Stimulated activated CD8-positive, alpha-beta memory T cell treated with anti-CD3 and anti-CD28 coated beads, Interleukin-12 subunit alpha, Interleukin-12 subunit beta, amount 100 ng/mL, for 24 hours (primary cell): ENCODE data around the gene PCBP3.
"Not testable (repeated sequence)": the region's sequence is repeated elsewhere in the genome, so short reads cannot be mapped to it uniquely, and the experiment has no call there.

ENCODE experiments used
- DNase-seq: peaks from one replicate; pipeline ENCODE4 v3.0.0-alpha.2; 2020; ENCODE audit errors: extremely low read depth

PCBP3 gene

DNA sequence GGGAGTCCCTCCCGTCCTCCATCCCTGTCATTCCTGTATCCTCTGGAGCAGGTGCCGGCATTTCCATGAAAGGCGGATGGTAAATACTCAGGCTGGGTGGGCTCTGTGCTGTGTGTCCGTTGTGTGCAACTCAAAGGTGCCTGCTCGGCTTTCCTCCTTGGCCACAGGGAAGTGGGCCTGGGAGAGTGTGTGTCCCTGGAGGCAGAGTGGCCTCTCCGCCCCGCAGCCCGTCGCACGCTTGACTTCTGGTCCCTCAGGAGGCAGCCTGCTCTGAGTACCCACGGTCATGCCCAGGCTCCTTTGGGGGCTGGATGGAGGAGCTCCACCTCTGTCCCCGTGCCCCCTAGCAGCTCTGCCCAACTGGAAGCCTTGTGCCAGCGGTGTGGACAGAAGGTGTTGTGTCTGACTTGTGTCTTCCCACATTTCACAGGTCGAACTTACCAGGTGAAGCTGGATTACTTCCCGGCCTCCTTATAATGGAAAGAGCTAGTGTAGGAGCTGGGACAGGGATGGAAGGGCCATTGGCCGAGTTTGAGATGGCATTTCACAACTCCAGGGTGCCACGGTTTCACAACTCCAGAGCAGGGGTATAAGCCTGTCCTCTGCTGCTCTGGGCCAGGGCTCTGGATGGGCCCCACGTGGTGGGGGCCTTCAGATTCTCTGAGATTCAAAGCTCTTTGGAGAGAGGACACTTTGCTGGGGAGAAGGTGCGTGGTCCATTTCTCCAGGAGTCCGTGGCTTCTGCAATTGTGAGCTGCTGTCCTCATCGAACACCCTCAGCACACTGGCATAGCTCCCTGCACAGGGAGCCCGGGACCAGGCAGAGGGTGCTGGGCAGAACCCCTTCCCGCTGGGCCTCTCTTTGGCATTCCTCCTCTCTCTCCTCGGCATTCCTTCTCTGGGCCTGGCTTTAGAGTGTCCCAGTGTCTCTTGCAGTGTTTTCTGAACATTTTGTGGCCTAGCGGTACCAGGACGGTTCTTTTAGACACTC lies 185.3 kb downstream of the PCBP3 start:
- no peak for DNase-seq

DNA sequence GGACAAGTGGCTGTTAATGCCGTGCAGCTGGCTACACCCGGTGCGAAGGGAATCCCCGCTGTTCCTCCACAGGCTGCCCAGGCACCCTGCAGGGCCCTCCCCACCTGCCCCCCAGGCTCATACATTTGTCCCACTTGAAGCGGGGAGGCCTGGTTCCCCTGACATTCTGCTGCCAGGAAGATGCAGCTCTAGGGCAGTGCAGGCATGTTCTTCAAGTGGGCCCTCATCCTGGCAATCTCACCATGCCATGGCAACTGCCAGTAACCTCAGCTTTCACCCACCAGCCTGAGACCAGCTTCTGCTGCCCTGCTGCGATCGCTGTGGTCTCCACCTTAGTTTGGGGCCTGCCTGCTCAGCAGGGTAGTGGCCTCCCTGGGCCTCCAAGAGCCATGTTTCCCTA lies 186.1 kb downstream of the PCBP3 start:
- no peak for DNase-seq

- no peak for DNase-seq
Observed at GRCh38 chr21:45830221-45830640, 186.7 kb downstream of the PCBP3 start.

DNA sequence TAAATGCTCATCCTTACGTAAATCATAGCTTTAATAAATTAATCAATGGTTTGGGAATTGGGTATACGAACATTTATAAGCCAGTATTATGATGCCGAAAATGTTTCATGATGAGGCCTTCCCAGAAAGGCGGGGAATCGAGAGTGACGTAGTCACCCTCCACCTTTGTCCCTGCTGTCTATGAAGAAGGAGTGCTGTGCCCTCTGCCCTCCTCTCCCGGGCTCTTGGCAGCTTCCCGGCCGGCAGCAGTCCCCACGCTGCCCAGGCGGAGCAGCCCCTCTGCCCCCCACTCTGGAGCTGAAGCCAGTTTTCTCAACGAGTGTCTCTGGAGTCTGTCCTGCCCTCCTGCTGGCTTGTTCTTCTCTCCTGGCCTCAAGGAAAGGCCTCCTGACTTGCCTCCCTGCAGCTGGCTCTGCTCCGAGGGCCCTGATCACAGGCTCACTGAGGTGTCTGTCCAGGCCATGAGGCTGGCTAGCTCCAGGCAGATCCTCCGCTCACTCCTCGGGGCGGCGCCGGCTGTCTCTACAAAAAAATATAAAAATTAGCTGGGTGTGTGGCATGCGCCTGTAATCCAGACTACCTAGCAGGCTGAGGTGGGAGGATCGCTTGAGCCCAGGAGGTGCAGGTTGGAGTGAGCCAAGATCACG lies 187.3 kb downstream of the PCBP3 start:
- no peak for DNase-seq

DNA sequence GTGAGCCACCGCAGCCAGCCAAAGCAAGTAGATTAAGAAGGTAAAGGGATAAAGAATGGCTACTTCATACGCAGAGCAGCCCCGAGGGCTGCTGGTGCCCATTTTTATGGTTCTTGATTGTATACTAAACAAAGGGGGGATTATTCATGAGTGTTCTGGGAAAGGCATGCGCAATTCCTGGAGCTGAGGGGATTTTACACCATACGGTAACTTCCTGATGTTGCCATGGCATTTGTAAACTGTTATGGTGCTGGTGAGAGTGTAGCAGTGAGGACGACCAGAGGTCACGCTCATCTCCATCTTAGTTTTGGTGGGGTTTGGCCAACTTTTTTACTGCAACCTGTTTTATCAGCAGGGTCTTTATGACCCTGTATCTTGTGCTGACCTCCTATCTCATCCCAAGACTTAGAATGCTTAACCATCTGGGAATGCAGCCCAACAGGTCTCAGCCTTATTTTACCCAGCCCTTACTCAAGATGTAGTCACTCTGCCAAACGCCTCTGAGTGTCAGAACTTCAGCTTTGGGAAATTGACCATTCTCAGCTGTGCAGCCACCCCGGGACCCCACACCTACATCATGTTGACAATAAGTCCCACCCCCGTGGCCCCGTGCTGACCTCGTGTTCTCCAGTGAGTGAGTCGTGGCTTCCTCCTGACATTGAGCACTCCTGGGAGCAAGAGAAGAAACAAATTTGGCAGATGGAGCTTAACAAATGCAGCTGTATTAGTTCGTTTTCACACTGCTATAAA lies 188.6 kb downstream of the PCBP3 start:
- no peak for DNase-seq

GRCh38 chr21:45832741-45833235 lies 189.3 kb downstream of the PCBP3 start:
- not testable (repeated sequence) for DNase-seq

DNA sequence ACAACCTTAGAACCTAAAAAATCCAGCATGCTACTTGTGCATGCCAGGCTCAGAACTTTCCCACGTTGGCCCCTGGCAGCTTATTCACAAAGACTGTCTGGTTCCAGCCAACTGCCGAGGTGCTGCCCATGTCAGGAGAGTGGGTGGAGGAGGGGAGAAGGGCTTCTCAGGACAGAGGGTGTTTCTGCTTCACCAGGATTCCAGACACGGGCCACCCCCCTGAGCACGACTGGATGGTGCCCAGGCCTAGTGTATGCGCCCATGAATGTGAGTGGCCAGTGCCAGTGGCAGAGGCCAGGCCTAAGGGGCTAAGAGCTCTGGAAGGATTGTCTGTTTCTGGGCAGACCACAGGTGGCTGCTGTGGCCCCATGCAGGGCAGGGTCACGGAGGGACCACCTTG lies 189.9 kb downstream of the PCBP3 start:
- no peak for DNase-seq

GRCh38 chr21:45834026-45834715 lies 190.6 kb downstream of the PCBP3 start:
- no peak for DNase-seq

- DNase-seq, result no peak
Observed at GRCh38 chr21:45834821-45835293, 191.3 kb downstream of the PCBP3 start.

DNA sequence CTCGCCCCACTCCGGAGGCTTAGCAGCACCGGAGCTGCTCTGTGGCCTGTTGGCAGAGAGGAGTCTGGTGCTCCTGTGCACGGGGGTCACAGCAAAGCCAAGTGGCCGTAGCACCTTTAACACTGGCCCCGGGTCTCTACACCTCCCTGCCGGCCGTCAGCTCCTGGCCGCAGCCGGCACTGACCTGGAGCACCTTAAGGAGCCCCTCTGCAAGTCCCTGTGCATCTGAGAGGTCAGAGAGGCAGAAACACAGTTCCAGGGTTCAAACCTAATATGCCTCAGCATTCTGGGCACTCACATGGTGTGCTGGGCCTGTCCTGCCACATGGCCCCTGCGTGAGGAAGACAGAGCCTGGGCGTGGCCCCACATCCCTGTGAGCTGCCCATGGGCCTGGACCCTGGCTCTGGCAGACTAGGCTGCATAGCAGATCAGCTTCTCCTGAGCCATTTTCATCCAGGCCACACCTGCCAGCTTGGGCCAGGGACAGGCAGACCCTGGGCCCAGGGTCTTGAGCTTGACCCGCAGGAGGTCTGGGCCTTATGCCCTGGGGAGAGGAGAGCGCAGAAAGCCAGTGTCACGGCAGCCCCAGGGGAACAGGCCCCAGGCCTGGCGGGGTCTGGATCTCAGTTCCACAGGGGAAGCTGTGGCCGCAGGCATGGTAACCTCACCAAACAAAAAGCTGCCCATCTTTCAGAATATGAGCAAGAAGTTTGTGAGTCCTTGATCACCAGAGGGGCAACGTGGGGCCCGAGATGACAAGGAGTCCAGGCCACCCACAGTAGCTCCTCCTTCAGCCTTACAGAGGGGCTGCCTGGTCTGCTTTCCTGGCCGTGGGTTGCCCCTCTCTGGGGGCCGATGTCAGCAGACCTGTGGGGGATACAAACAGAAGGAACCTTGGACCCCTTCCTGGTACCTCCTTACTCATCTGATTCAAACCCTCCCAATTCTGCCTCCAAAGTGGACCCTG lies 192.1 kb downstream of the PCBP3 start:
- DNase-seq, result no peak

- DNase-seq, result no peak
Observed at GRCh38 chr21:45836268-45836655, 192.7 kb downstream of the PCBP3 start.

GRCh38 chr21:45836694-45837670 lies 193.5 kb downstream of the PCBP3 start:
- no peak for DNase-seq

GRCh38 chr21:45837936-45838335 lies 194.4 kb downstream of the PCBP3 start:
- DNase-seq, result no peak

- no peak for DNase-seq
Observed at GRCh38 chr21:45838634-45839033, 195.1 kb downstream of the PCBP3 start.

DNA sequence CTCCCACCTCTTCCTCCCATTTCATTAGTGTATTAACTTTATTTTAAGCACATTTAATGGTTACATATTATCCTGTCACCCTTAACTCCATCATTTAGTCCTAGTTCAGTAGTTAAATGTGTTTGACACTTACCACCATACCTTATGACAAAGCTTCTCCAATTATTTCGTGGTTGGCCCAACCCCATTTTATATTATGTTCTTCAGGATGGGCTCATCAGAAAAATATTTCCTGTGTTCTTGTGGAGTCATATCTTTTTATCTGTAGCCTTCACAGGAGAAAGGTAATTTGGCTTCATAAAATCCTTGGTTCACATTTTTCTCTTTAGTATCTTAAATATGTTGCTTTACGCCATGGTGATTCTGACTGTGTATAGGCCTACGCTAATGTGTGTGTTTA lies 195.7 kb downstream of the PCBP3 start:
- no peak for DNase-seq

DNA sequence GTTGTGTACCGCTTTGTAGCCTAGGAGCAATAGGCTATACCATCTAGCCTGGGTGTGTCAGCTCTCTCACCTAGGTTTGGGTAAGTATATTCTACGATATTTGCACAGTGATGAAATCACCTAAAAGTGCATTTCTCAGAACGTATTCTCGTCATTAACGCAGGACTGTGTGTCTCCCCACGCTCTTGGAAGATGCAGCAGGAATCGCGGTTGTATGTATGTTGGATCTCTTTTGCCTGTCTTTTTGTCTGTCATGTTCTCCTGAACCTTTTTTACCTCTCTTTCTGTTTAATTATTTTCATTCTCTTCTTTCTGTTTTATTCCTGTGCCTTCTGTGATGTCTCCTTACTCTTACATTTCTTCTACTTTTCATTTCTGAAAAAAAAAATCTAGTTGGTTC lies 197.5 kb downstream of the PCBP3 start:
- DNase-seq, result no peak

DNA sequence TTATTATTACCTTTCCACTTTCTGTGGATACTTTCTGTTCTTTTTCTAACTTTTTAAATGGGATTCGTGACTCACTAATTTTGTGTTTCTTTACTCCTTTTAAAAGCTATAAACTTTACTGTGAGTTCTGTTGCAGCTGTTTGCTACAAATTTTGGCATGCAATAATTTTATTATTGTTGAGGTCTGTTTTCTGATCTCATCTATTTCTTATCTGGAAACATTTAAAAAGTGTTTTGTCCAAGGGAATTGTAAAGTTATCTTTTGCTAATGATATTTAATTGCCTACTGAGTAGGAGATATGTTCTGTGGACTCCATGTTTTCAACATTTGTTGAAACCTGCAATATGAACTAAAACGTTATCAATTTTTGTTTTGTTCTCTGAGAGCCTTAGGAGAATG lies 199.9 kb downstream of the PCBP3 start:
- no peak for DNase-seq

DNA sequence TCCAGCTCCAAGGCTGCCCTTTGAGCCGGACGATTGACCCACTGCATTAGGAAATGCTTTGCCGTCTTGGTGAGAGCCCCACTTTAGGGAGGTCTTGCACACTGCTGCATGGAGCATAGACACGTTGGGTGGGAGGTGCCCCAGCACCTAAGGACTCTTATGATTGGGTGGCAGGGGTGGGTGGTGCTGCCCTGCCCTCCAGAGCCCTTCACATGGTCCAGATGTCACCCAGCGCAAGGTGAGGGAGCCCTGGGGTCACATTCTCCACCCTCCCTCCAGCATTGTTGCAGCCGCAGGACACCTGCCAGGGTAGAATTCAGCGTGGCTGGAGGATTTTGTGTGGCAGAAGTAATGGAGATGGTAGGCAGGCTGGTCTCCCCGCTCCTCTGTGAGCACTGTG lies 200.7 kb downstream of the PCBP3 start:
- no peak for DNase-seq
